IMR-90 (cell line): ENCODE measurements around the gene ZFR2. TPM values are rescaled to one million over a fixed set of nuclear protein-coding genes. Genes with fewer than 3 reads are reported as not detected.

Experiments
- ATAC-seq: fragments of 200-7000 bp; cut with Tn5 transposase; 2 replicates; pipeline ENCODE4 v1.9.1; 2020; ENCODE audit warnings: low read depth, mild to moderate bottlenecking, moderate library complexity
- BruUV-seq: library from RNA; stranded (reverse); fragments of 400-500 nt; replicated peaks from 2 replicates; lab custom pipeline; 2021; lab: Mats Ljungman, UMichigan
- CTCF ChIA-PET: fragments of 300-600 bp; formaldehyde crosslinking; extraction: SDS; loops from one replicate; lab custom pipeline; 2021; ENCODE audit warnings: antibody characterized with exemption; lab: Yijun Ruan, JAX
- POLR2A ChIA-PET: fragments of 300-600 bp; sonication (Branson Sonifier 250); formaldehyde crosslinking; loops from one replicate; lab custom pipeline; 2022; ENCODE audit warnings: antibody characterized with exemption; ENCODE audit not compliant: unreplicated experiment; lab: Charles Lee
- DNase-seq: peaks from one replicate; pipeline ENCODE4 v3.0.0; 2013
- H2AFZ ChIP-seq: replicated peaks from 2 replicates; pipeline ENCODE3; 2013; ENCODE audit warnings: low read length, mild to moderate bottlenecking; ENCODE audit not compliant: poor library complexity
- H2AK5ac ChIP-seq: 2 replicates; pipeline ENCODE4 v1.6.1; 2013; ENCODE audit warnings: low read depth, low read length, inconsistent platforms
- H2AK9ac ChIP-seq: replicated peaks from 2 replicates; pipeline ENCODE3; 2013; ENCODE audit warnings: mild to moderate bottlenecking, low read depth, low read length, moderate library complexity; ENCODE audit not compliant: poor library complexity
- H2BK120ac ChIP-seq: 2 replicates; pipeline ENCODE4 v1.6.1; 2013; ENCODE audit warnings: low read depth, low read length, inconsistent platforms
- H2BK15ac ChIP-seq: 3 replicates; pipeline ENCODE4 v1.6.1; 2013; ENCODE audit warnings: low read depth, low read length, inconsistent platforms
- H2BK20ac ChIP-seq: 2 replicates; pipeline ENCODE4 v1.6.1; 2013; ENCODE audit warnings: low read depth, mild to moderate bottlenecking, inconsistent platforms, low read length, moderate library complexity
- H2BK5ac ChIP-seq: 2 replicates; pipeline ENCODE4 v1.6.1; 2013; ENCODE audit warnings: mild to moderate bottlenecking, low read depth, low read length, inconsistent platforms; ENCODE audit not compliant: poor library complexity, severe bottlenecking
- H3K14ac ChIP-seq: replicated peaks from 2 replicates; pipeline ENCODE4 v1.6.1; 2013; ENCODE audit warnings: low read depth, low read length, inconsistent platforms
- H3K18ac ChIP-seq: 2 replicates; pipeline ENCODE4 v1.6.1; 2013; ENCODE audit warnings: low read depth, low read length, control low read depth
- H3K23ac ChIP-seq: 2 replicates; pipeline ENCODE4 v1.6.1; 2013; ENCODE audit warnings: low read depth, low read length, inconsistent platforms
- H3K27ac ChIP-seq: 2 replicates; pipeline ENCODE4 v1.5.1; 2013; ENCODE audit warnings: mild to moderate bottlenecking, control low read depth, low read length; ENCODE audit not compliant: insufficient read depth
- H3K27me3 ChIP-seq: 2 replicates; pipeline ENCODE4 v1.6.1; 2013; ENCODE audit warnings: low read length; ENCODE audit not compliant: control insufficient read depth, insufficient read depth
- H3K36me3 ChIP-seq: 2 replicates; pipeline ENCODE4 v1.6.1; 2013; ENCODE audit warnings: low read length, mixed read lengths; ENCODE audit not compliant: control insufficient read depth, insufficient read depth
- H3K4ac ChIP-seq: 2 replicates; pipeline ENCODE4 v1.6.1; 2013; ENCODE audit warnings: low read depth, low read length, inconsistent platforms
- H3K4me1 ChIP-seq: 2 replicates; pipeline ENCODE4 v1.6.1; 2013; ENCODE audit warnings: low read length, mixed read lengths; ENCODE audit not compliant: control insufficient read depth, insufficient read depth
- H3K4me2 ChIP-seq: 2 replicates; pipeline ENCODE4 v1.6.1; 2013; ENCODE audit warnings: low read depth, mild to moderate bottlenecking, control low read depth, low read length, moderate library complexity
- H3K4me3 ChIP-seq: 2 replicates; pipeline ENCODE4 v1.5.1; 2013; ENCODE audit warnings: low read depth, mild to moderate bottlenecking, control low read depth, low read length, moderate library complexity; ENCODE audit not compliant: insufficient read depth
- H3K56ac ChIP-seq: 2 replicates; pipeline ENCODE4 v1.6.1; 2013; ENCODE audit warnings: low read length, inconsistent platforms; ENCODE audit not compliant: insufficient read depth; ENCODE audit errors: extremely low read depth
- H3K79me1 ChIP-seq, 2 experiments: 2 replicates each; pipeline ENCODE4 v1.6.1; 2013; ENCODE audit warnings: low read length in 2 of 2, inconsistent platforms in 1 of 2, low read depth in 1 of 2
- H3K9ac ChIP-seq: 2 replicates; pipeline ENCODE4 v1.6.1; 2013; ENCODE audit warnings: low read depth, low read length, control low read depth
- H3K9me1 ChIP-seq: 2 replicates; pipeline ENCODE4 v1.6.1; 2013; ENCODE audit warnings: low read length, inconsistent platforms; ENCODE audit not compliant: insufficient read depth
- H3K9me3 ChIP-seq: 2 replicates; pipeline ENCODE4 v1.6.1; 2013; ENCODE audit warnings: low read length; ENCODE audit not compliant: control insufficient read depth, insufficient read depth
- H4K20me1 ChIP-seq: 2 replicates; pipeline ENCODE4 v1.6.1; 2013; ENCODE audit warnings: low read length, inconsistent platforms; ENCODE audit not compliant: insufficient read depth
- H4K5ac ChIP-seq: 2 replicates; pipeline ENCODE4 v1.6.1; 2013; ENCODE audit warnings: mild to moderate bottlenecking, low read depth, low read length, control low read depth
- H4K8ac ChIP-seq, 2 experiments: 2 replicates each; pipeline ENCODE4 v1.6.1; 2013; ENCODE audit warnings: low read depth in 2 of 2, low read length in 2 of 2, control low read depth in 1 of 2, inconsistent platforms in 1 of 2
- H4K91ac ChIP-seq: 2 replicates; pipeline ENCODE4 v1.6.1; 2013; ENCODE audit warnings: low read depth, low read length, inconsistent platforms; ENCODE audit not compliant: insufficient read depth
- BHLHE40 ChIP-seq: fragments of 150-350 bp; IDR thresholded peaks from 2 replicates; pipeline ENCODE4 v1.6.1; 2016; ENCODE audit warnings: mild to moderate bottlenecking, low read depth, low read length
- CEBPB ChIP-seq: IDR thresholded peaks from 2 replicates; pipeline ENCODE4 v1.6.1; 2012; ENCODE audit warnings: low read depth, low read length, improper control_type of control experiment
- CHD1 ChIP-seq: IDR thresholded peaks from 2 replicates; pipeline ENCODE4 v1.6.1; 2012; ENCODE audit warnings: low read depth, low read length, improper control_type of control experiment
- CTCF ChIP-seq: conservative IDR thresholded peaks from 2 replicates; pipeline ENCODE4 v1.5.1; 2012; ENCODE audit warnings: mild to moderate bottlenecking, low read depth, low read length, improper control_type of control experiment
- ELK1 ChIP-seq: fragments of 150-350 bp; IDR thresholded peaks from 2 replicates; pipeline ENCODE4 v1.6.1; 2016; ENCODE audit warnings: low read depth, mild to moderate bottlenecking, low read length, moderate library complexity, borderline replicate concordance
- FOS ChIP-seq: fragments of 150-350 bp; IDR thresholded peaks from 2 replicates; pipeline ENCODE4 v1.6.1; 2016; ENCODE audit warnings: low read depth, low read length
- MAFK ChIP-seq: IDR thresholded peaks from 2 replicates; pipeline ENCODE4 v1.6.1; 2012; ENCODE audit warnings: low read depth, low read length, improper control_type of control experiment
- MAZ ChIP-seq: IDR thresholded peaks from 2 replicates; pipeline ENCODE4 v1.6.1; 2012; ENCODE audit warnings: low read depth, mild to moderate bottlenecking, low read length, improper control_type of control experiment, moderate library complexity, borderline replicate concordance
- MXI1 ChIP-seq: IDR thresholded peaks from 2 replicates; pipeline ENCODE4 v1.6.1; 2012; ENCODE audit warnings: low read depth, mild to moderate bottlenecking, low read length, moderate library complexity, borderline replicate concordance
- NFE2L2 ChIP-seq: fragments of 150-350 bp; IDR thresholded peaks from 2 replicates; pipeline ENCODE4 v1.6.1; 2016; ENCODE audit warnings: low read depth, mild to moderate bottlenecking, low read length
- POLR2A ChIP-seq: IDR thresholded peaks from 2 replicates; pipeline ENCODE4 v1.6.1; 2012; ENCODE audit warnings: mild to moderate bottlenecking, low read depth, low read length
- RAD21 ChIP-seq: IDR thresholded peaks from 2 replicates; pipeline ENCODE4 v1.6.1; 2012; ENCODE audit warnings: low read length, improper control_type of control experiment
- RCOR1 ChIP-seq: IDR thresholded peaks from 2 replicates; pipeline ENCODE4 v1.6.1; 2012; ENCODE audit warnings: mild to moderate bottlenecking, low read length, improper control_type of control experiment; ENCODE audit not compliant: insufficient replicate concordance
- RFX5 ChIP-seq: IDR thresholded peaks from 2 replicates; pipeline ENCODE4 v1.8.0; 2012; ENCODE audit warnings: low read depth, mild to moderate bottlenecking, low read length, moderate library complexity
- SMC3 ChIP-seq: fragments of 150-350 bp; IDR thresholded peaks from 2 replicates; pipeline ENCODE4 v1.6.1; 2016; ENCODE audit warnings: low read depth, mild to moderate bottlenecking, antibody characterized with exemption, low read length, moderate library complexity
- WGBS, 2 experiments: methylation state at CpG; one replicate each; pipeline versions ENCODE4 v1.1.5 to v1.1.7; 2013; ENCODE audit warnings: missing lambda C conversion rate in 2 of 2; ENCODE audit not compliant: insufficient read length in 1 of 2; ENCODE audit errors: extremely low coverage in 2 of 2; 5-methylcytosine and 5-hydroxymethylcytosine counted together
- dilution Hi-C: fragments of 300-500 bp; cut with HindIII; formaldehyde crosslinking; loops from one replicate; pipeline ENCODE4 v1.14.3; 2018; ENCODE audit warnings: low sequenced_read_pairs; ENCODE audit not compliant: unreplicated experiment
- in situ Hi-C: fragments of 300-500 bp; cut with MboI; formaldehyde crosslinking; loops from 3 replicates; pipeline ENCODE4 v1.14.3; 2019; ENCODE audit warnings: low sequenced_read_pairs, inconsistent platforms, mixed read lengths
- intact Hi-C: fragments of 100-400 bp; cut with micrococcal nuclease; formaldehyde crosslinking; loops from 2 replicates; pipeline ENCODE4 v1.10.0; 2022
- polyA plus RNA-seq, 3 experiments: library from polyadenylated mRNA; depleted of rRNA; stranded (reverse); fragments of >200 nt; gene quantifications; 2 replicates each; pipeline ENCODE4 v1.2.3, GENCODE V29; 2012; ENCODE audit warnings: low replicate concordance in 1 of 3
- total RNA-seq: library from RNA; depleted of rRNA; stranded (reverse); fragments of >200 nt; gene quantifications from 2 replicates; pipeline ENCODE4 v1.2.3, GENCODE V29; 2012
- TF ChIP-seq, protein P1 (sequence below): fragments of 150-350 bp; IDR thresholded peaks from 2 replicates; pipeline ENCODE4 v1.6.1; 2017; ENCODE audit warnings: mild to moderate bottlenecking, antibody characterized with exemption, low read length, low read depth

The ZFR2 gene
- total and polyA plus RNA-seq, 2 of the 4 experiments (the other 2 are of a cell fraction), result 0.19 TPM; not detected in 1

- 89% methylated on average over 16 of the region's 23 CpGs; no CpG with 5 or more reads in 1 of the 2 experiments for WGBS, 2 experiments
- Histone ChIP-seq H3K4me3 (no peak overlapping the region), H4K20me1 (no peaks in the 10 kb centered on the region), H4K91ac (no peak overlapping the region), H2BK15ac (no peak overlapping the region), H3K23ac (no peak overlapping the region), H3K9ac (no peak overlapping the region), H3K9me3 (no peaks in the 10 kb centered on the region), H4K8ac (no peak overlapping the region), H3K4me1 (no peaks in the 10 kb centered on the region), H3K9me1 (no peaks in the 10 kb centered on the region), H3K27ac (no peak overlapping the region), H2AK5ac (no peak overlapping the region), H2BK120ac (no peak overlapping the region), H2BK5ac (no peak overlapping the region), H3K36me3 (peaks cover 27% of the 10 kb centered on the region), H2AFZ (no peak overlapping the region), H3K18ac (no peak overlapping the region), H3K14ac (no peak overlapping the region), H4K5ac (no peak overlapping the region), H3K4me2 (no peak overlapping the region), H2BK20ac (no peak overlapping the region), H3K27me3 (no peaks in the 10 kb centered on the region), H3K56ac (no peak overlapping the region), H3K79me1 (peaks cover 10 to 15% of the 10 kb centered on the region in 2 experiments; a peak in 3 of 4 replicates), H3K4ac (no peak overlapping the region), H2AK9ac (no peak overlapping the region)
- TF ChIP-seq FOS, result no peak
- TF ChIP-seq RAD21, result no peak
- TF ChIP-seq SMC3, result no peak
- TF ChIP-seq BHLHE40, result no peak
- no peak for TF ChIP-seq CHD1
- TF ChIP-seq NFE2L2, result no peak
- no peak for TF ChIP-seq RFX5
- TF ChIP-seq RCOR1, result no peak
- TF ChIP-seq MAZ, result no peak
- TF ChIP-seq CTCF, result no peak
- no peak for TF ChIP-seq POLR2A
- TF ChIP-seq CEBPB, result no peak
- TF ChIP-seq ELK1, result no peak
- TF ChIP-seq MXI1, result no peak
- TF ChIP-seq MAFK, result no peak
- TF ChIP-seq, protein P1, sequence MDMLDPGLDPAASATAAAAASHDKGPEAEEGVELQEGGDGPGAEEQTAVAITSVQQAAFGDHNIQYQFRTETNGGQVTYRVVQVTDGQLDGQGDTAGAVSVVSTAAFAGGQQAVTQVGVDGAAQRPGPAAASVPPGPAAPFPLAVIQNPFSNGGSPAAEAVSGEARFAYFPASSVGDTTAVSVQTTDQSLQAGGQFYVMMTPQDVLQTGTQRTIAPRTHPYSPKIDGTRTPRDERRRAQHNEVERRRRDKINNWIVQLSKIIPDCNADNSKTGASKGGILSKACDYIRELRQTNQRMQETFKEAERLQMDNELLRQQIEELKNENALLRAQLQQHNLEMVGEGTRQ, result no peak
- no peak for DNase-seq
- no TSS peak for BruUV-seq
- in situ Hi-C loops, result no loop called here
- ChIA-PET POLR2A (no interaction called here), CTCF (no interaction called here)
- intact Hi-C loops, result no loop called here
- ATAC-seq, result no peak
- dilution Hi-C loops, result no loop called here
Measured at GRCh38 chr19:3767050-3767449, 101.8 kb downstream of the ZFR2 start.
